Endodermal cell (in vitro differentiated cells): ENCODE measurements around the gene TDRD9. TPM values are rescaled to one million over a fixed set of nuclear protein-coding genes. Genes with fewer than 3 reads are reported as not detected.

Experiments
- DNase-seq: peaks from one replicate; pipeline ENCODE4 v3.0.0-alpha.2; 2017
- H3K27ac ChIP-seq: 2 replicates; pipeline ENCODE4 v1.5.1; 2013; ENCODE audit warnings: mild to moderate bottlenecking, low read depth, low read length, moderate library complexity
- H3K27me3 ChIP-seq: 2 replicates; pipeline ENCODE4 v1.6.1; 2013; ENCODE audit warnings: mild to moderate bottlenecking, low read length, moderate library complexity; ENCODE audit not compliant: insufficient read depth, control insufficient read depth, poor library complexity, severe bottlenecking
- H3K36me3 ChIP-seq: 2 replicates; pipeline ENCODE4 v1.7.0; 2013; ENCODE audit warnings: mild to moderate bottlenecking, low read length, moderate library complexity; ENCODE audit not compliant: control insufficient read depth, insufficient read depth
- H3K4me1 ChIP-seq: one replicate; pipeline ENCODE4 v1.7.0; 2013; ENCODE audit warnings: low read length; ENCODE audit not compliant: control insufficient read depth, insufficient read depth
- H3K4me3 ChIP-seq: 2 replicates; pipeline ENCODE4 v1.5.1; 2013; ENCODE audit warnings: mild to moderate bottlenecking, low read length, moderate library complexity
- H3K9ac ChIP-seq: 2 replicates; pipeline ENCODE4 v1.6.1; 2013; ENCODE audit warnings: mild to moderate bottlenecking, low read length, moderate library complexity; ENCODE audit not compliant: poor library complexity, severe bottlenecking; ENCODE audit errors: extremely low read depth
- H3K9me3 ChIP-seq: 2 replicates; pipeline ENCODE4 v1.6.1; 2013; ENCODE audit warnings: mild to moderate bottlenecking, low read length, moderate library complexity; ENCODE audit not compliant: control insufficient read depth
- H3K27ac Mint-ChIP-seq: 2 replicates; pipeline ENCODE4 v1.8.0; 2020; ENCODE audit warnings: mixed read lengths
- H3K27me3 Mint-ChIP-seq: 2 replicates; pipeline ENCODE4 v1.8.0; 2021; ENCODE audit warnings: mild to moderate bottlenecking, mixed read lengths; ENCODE audit not compliant: insufficient read depth
- H3K36me3 Mint-ChIP-seq: 2 replicates; pipeline ENCODE4 v1.8.0; 2020; ENCODE audit warnings: low read depth, mixed read lengths
- H3K4me1 Mint-ChIP-seq: 2 replicates; pipeline ENCODE4 v1.8.0; 2020; ENCODE audit warnings: mixed read lengths
- H3K4me3 Mint-ChIP-seq: 2 replicates; pipeline ENCODE4 v1.8.0; 2020; ENCODE audit warnings: mild to moderate bottlenecking, moderate library complexity, mixed read lengths
- H3K9me3 Mint-ChIP-seq: 2 replicates; pipeline ENCODE4 v1.8.0; 2020; ENCODE audit warnings: mild to moderate bottlenecking, mixed read lengths
- CTCF ChIP-seq: fragments of 200-600 bp; sonication (generic); conservative IDR thresholded peaks from 2 replicates; pipeline ENCODE4 v1.5.0; 2021; ENCODE audit warnings: antibody characterized with exemption, mild to moderate bottlenecking
- WGBS, 2 experiments: methylation state at CpG; one replicate each; pipeline versions ENCODE4 v1.1.5 to v1.1.7; 2013; ENCODE audit warnings: missing lambda C conversion rate in 2 of 2, mixed read lengths in 1 of 2; ENCODE audit not compliant: insufficient coverage in 1 of 2, insufficient read length in 1 of 2; 5-methylcytosine and 5-hydroxymethylcytosine counted together
- total RNA-seq, 2 donors: library from RNA; stranded (reverse); fragmentation: NEBNext Ultra II Directional in 1 of 2; extraction: Animal tissue kit (Norgen Biotek cat#: 25700) in 1 of 2; gene quantifications; 2 replicates in 1 of 2; 3 replicates in 1 of 2; pipeline ENCODE4 v1.2.1, GENCODE V29; 2021

Gene TDRD9
- total RNA-seq, 2 donors from 2014 or later = not detected

DNA sequence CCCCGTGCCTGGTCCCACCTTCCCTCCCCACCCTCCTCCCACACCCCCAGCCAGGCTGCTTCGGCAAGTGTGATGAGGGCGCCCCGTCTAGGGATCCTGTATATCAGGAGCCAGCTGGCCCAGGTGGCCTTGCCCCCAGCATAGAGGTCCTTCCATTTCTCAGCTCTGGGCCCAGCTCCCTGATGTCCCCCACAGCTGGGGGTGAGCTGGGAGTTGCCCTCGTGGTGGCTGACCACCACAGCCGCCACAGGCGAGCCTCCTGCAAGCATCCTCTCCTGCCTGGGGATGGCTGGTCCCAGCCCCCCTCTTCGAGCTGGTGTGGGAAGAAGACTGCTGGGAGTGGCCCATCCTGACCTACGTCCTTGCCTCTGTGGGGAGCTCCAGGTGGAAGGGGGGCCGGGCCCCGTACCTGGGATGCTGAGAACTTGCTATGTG, 164.7 kb downstream of the TDRD9 start:
- Histone ChIP-seq H3K27ac (no peak overlapping the region), H3K4me1 (no peaks in the 10 kb centered on the region), H3K36me3 (no peaks in the 10 kb centered on the region), H3K27me3 (no peaks in the 10 kb centered on the region), H3K9me3 (no peaks in the 10 kb centered on the region), H3K9ac (no peak overlapping the region), H3K4me3 (no peak overlapping the region)
- 91 to 93% methylated on average over 3 to 11 of the region's 11 CpGs for WGBS, 2 experiments
- Mint-ChIP-seq H3K27me3 (peaks cover 3% of the 10 kb centered on the region), H3K9me3 (no peaks in the 10 kb centered on the region), H3K4me3 (no peak overlapping the region), H3K4me1 (peaks cover 5% of the 10 kb centered on the region), H3K27ac (no peak overlapping the region), H3K36me3 (no peaks in the 10 kb centered on the region)
- no peak for TF ChIP-seq CTCF
- DNase-seq = peak; percentile 57

DNA sequence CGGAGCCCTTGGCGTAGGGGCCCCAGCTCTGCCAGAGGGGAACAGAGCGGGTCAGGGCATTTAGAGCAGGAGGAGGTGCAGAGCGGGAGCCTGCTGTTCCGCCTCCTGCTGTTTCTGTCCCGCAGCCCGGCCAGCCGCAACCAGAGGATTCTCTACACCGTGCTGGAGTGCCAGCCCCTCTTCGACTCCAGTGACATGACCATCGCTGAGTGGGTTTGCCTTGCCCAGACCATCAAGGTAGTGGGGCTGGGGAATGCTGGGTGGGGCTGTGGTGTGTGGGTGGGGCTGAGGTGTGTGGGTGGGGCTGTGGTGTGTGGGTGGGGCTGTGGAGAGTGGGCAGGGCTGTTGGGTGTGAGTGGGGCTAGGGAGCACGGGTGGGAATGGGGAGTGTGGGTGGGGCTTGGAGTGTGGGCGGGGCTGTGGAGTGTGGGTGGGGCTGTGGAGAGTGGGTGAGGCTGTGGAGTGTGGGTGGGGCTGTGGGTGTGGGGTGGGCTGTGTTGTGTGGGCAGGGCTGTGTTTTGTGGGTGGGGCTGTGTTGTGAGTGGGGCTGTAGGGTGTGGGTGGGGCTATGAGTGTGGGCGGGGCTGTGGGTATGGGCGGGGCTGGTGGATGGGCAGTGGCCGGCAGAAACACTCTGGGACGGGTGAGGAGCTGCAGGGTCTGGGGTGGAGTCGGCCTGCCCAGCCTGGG, 165.3 kb downstream of the TDRD9 start:
- no peak for DNase-seq
- no peak overlapping the region for H3K4me3 Mint-ChIP-seq

DNA sequence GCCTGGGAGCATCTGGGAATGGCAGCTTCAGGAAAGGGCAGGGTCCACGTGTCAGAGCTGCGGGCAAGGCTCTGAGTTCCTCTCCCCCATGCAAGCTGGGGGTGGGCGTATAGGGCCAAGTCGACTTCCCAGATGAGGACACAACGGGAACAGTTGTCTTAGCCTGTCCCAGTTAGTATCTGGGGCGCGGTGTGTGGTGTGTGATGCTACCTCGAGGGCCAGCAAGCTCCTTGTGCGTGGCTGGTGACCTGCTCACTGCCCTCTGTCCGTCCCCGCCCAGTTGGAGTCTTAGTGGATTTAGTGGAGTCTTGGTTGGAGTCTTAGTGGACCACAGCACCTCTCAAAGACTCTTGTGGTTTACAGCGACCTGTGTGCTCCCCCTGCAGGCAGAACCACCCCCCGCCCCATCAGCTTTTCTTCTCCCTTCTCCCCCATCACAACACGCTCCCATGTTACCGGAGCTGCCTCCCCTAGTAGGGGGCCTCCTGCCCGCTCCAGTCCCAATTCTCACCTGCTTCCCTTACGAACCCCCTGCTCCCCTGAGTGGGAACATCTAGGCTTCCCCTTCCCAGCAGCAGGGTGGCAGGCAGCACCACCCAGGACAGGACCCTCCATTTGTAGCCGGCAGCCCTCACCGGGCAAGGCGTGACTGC, 165.9 kb downstream of the TDRD9 start:
- Mint-ChIP-seq H3K36me3 (no peaks in the 10 kb centered on the region), H3K4me3 (no peak overlapping the region), H3K27ac (peak overlapping the region; percentile 55), H3K4me1 (peaks cover 5% of the 10 kb centered on the region), H3K9me3 (no peaks in the 10 kb centered on the region), H3K27me3 (peaks cover 3% of the 10 kb centered on the region)
- TF ChIP-seq CTCF = no peak
- Histone ChIP-seq H3K4me3 (no peak overlapping the region), H3K4me1 (no peaks in the 10 kb centered on the region), H3K27me3 (no peaks in the 10 kb centered on the region), H3K9me3 (no peaks in the 10 kb centered on the region), H3K9ac (no peak overlapping the region), H3K36me3 (no peaks in the 10 kb centered on the region), H3K27ac (no peak overlapping the region)
- DNase-seq = no peak
- 75 to 78% methylated on average over 12 to 20 of the region's 20 CpGs for WGBS, 2 experiments

More for the DNA sequence above, 165.3 kb downstream of the TDRD9 start:
- Histone ChIP-seq H3K4me3 (no peak overlapping the region), H3K27me3 (no peaks in the 10 kb centered on the region), H3K36me3 (no peaks in the 10 kb centered on the region), H3K9me3 (no peaks in the 10 kb centered on the region), H3K4me1 (no peaks in the 10 kb centered on the region), H3K27ac (no peak overlapping the region), H3K9ac (no peak overlapping the region)
- Mint-ChIP-seq H3K27me3 (peaks cover 3% of the 10 kb centered on the region), H3K36me3 (no peaks in the 10 kb centered on the region), H3K4me1 (peaks cover 5% of the 10 kb centered on the region), H3K27ac (no peak overlapping the region), H3K9me3 (no peaks in the 10 kb centered on the region)
- TF ChIP-seq CTCF = no peak
- 87 to 94% methylated on average over 7 to 18 of the region's 18 CpGs for WGBS, 2 experiments
